Epithelial cell of proximal tubule (primary cell): Measurements from ENCODE around the gene YWHAB. TPM values are rescaled to one million over a fixed set of nuclear protein-coding genes. Genes with fewer than 3 reads are reported as not detected.

Experiments used
- DNase-seq: peaks from one replicate; pipeline ENCODE4 v3.0.0-alpha.2; 2011; ENCODE audit warnings: low read depth
- H3K4me3 ChIP-seq: 2 replicates; pipeline ENCODE4 v1.5.1; 2011; ENCODE audit warnings: low read depth, mild to moderate bottlenecking, low read length
- total RNA-seq: library from RNA; depleted of rRNA; stranded (reverse); fragments of >200 nt; gene quantifications from 2 replicates; pipeline ENCODE4 v1.2.3, GENCODE V29; 2015
- TF ChIP-seq, protein P1 (sequence below): conservative IDR thresholded peaks from 2 replicates; pipeline ENCODE4 v1.5.1; 2012; ENCODE audit warnings: low read depth, mild to moderate bottlenecking, low read length

Gene YWHAB
- total RNA-seq, 1 donor from 2014 or later = 203 TPM

DNA sequence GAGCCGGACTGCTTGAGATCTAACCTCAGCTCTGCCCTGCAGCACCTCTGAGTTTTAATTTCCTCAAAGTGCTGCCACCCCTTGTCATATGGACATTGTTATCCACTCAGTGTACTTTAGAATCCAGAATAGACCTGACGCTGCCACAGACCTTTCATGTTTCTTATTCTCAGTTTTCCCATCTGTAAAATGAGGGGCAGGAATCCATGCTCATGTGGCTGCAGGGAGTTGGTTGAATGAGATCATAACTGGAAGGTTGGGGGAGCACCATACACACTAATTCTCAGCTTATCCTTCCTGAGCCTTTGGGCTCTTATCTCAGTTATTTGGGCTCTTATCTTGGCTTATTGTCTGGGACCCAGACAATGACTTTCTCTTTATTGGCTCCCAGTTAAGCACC, 26.7 kb downstream of the YWHAB start:
- no peak overlapping the region for H3K4me3 ChIP-seq
- TF ChIP-seq, protein P1, sequence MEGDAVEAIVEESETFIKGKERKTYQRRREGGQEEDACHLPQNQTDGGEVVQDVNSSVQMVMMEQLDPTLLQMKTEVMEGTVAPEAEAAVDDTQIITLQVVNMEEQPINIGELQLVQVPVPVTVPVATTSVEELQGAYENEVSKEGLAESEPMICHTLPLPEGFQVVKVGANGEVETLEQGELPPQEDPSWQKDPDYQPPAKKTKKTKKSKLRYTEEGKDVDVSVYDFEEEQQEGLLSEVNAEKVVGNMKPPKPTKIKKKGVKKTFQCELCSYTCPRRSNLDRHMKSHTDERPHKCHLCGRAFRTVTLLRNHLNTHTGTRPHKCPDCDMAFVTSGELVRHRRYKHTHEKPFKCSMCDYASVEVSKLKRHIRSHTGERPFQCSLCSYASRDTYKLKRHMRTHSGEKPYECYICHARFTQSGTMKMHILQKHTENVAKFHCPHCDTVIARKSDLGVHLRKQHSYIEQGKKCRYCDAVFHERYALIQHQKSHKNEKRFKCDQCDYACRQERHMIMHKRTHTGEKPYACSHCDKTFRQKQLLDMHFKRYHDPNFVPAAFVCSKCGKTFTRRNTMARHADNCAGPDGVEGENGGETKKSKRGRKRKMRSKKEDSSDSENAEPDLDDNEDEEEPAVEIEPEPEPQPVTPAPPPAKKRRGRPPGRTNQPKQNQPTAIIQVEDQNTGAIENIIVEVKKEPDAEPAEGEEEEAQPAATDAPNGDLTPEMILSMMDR = no peak
- no peak for DNase-seq

DNA sequence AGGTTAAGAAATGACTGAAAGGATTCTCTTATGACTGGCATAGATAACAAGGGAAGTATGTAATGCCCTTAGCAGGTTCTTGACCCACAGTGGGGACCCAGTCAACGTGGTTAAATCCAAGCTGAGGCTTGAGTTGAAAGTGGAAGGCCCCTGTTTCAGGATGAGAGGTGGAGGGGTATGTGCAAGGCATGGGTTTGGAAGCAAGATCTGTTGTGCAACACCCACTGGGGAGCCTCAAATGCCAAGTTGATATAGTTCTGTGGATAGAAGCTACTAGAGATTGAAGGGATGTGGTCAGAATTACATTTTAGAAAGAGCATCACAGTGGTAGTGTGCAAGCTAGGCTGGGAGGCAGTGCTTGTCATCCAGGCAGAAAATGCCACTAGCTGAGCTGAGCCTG, 29.4 kb downstream of the YWHAB start:
- DNase-seq = no peak
- H3K4me3 ChIP-seq = no peak overlapping the region
- TF ChIP-seq, protein P1 = no peak

DNA sequence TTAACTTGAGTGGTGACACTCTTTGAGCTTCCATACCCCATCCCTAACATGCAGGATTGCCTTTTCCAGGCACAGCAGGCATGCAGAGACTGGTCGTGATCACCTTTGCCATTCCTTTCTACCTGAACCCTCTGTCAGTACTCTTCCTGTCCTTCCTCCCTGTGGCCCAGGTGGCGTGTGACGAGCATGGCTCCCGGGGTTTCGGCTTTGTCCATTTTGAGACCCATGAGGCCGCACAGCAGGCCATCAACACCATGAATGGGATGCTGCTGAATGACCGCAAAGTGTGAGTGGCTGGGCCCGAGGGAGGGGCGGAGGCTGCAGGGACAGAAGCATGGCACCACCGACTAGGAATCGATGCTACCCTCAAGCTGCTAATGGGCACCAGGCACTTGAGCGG, 31.1 kb downstream of the YWHAB start:
- H3K4me3 ChIP-seq = no peak overlapping the region
- TF ChIP-seq, protein P1 = no peak
- DNase-seq = no peak

DNA sequence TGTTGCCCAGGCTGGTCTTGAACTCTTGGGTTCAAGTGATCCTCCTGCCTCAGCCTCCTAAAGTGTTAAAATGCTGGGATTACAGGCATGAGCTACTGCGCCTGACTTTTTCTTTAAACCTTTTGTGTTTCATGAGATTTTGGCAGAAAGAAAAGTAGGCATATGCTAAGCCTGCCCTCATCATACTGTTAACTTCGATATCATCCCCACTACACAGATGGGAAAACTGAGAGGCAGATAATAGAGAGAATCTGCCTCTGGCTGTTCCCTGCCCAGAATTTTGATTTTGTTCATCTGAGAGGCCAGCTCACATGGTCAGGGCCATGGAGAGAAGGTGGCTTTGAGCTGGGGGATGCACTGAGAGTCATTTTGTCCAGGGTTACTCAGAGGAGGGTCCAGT, 31.9 kb downstream of the YWHAB start:
- H3K4me3 ChIP-seq = no peak overlapping the region
- no peak for DNase-seq
- TF ChIP-seq, protein P1 = no peak

DNA sequence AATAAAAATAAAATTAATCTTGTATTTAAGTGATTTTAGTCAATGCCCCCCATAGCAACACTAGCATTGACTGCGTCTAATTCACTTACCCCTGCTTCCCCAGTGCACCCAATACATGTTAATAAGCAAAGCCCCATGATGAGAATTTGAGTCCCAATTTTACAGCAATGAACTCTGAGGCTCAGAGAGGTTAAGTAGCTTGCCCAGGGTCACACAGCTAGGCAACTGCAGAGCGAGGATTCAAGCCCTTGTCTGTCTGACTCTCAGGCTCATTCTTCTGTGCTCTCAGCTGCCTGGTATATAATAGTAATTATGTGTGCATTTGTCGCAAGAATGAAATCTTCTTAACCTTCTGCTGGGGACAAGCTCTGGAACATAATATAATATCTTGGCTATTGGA, 32.8 kb downstream of the YWHAB start:
- no peak for DNase-seq
- no peak overlapping the region for H3K4me3 ChIP-seq
- TF ChIP-seq, protein P1 = no peak

DNA sequence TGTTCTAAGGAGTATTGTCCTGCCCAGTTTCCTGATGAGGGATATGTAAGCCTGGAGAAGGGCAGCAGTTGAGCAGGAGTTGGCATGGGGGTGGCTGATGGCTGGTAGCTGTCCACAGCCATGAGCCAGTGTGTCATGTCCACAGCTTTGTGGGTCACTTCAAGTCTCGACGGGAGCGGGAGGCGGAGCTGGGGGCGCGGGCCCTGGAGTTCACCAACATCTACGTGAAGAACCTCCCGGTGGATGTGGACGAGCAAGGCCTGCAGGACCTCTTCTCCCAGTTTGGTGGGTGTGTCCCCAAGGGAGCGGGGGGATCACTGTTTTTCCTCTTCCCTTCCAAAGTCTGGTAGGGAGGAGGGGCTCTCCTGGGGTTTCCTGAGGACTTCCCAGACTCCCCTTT, 33.3 kb downstream of the YWHAB start:
- TF ChIP-seq, protein P1 = no peak
- no peak for DNase-seq
- no peak overlapping the region for H3K4me3 ChIP-seq

DNA sequence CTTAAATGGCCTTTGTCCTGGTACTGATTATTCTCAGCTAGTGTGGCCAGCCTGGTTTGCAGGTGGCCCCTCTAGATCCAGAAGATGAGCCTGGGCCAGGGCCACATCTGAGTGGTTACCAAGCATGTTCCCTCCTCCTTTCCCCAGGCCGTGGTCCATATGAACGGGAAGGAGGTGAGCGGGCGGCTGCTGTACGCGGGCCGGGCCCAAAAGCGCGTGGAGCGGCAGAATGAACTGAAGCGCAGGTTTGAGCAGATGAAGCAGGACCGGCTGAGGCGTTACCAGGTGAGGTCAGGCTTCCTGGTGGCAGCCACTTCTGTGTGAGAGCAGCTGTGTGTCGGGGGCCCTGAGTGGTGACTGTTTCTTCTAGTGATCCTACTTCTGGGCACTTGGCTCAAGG, 35.9 kb downstream of the YWHAB start:
- TF ChIP-seq, protein P1 = no peak
- H3K4me3 ChIP-seq = no peak overlapping the region
- DNase-seq = no peak
